ENCODE results near the gene PARP6. TPM values are rescaled to one million over a fixed set of nuclear protein-coding genes. Genes with fewer than 3 reads are reported as not detected.

PARP6 gene
- total RNA-seq, 1 donor from 2014 or later = 93.9 TPM

- DNase-seq (ENCODE audit: extremely low spot score, unreplicated experiment) = peak; percentile 95
- Mint-ChIP-seq H3K4me3 (ENCODE audit: unreplicated experiment) (peak overlapping the region; percentile 93), H3K27me3 (ENCODE audit: unreplicated experiment) (no peaks in the 10 kb centered on the region), H3K27ac (ENCODE audit: unreplicated experiment) (peak overlapping the region; percentile 98), H3K9me3 (ENCODE audit: unreplicated experiment) (no peaks in the 10 kb centered on the region), H3K36me3 (ENCODE audit: unreplicated experiment) (no peaks in the 10 kb centered on the region), H3K4me1 (ENCODE audit: unreplicated experiment) (peaks cover 57% of the 10 kb centered on the region)
- no peak for TF ChIP-seq CTCF (IDR thresholded peaks at IDR 0.05)
Measured at GRCh38 chr15:72230197-72231065, 41.9 kb downstream of the PARP6 start.

GRCh38 chr15:72229947-72230196, 42.5 kb downstream of the PARP6 start:
- H3K9me3 Mint-ChIP-seq (ENCODE audit: unreplicated experiment) = no peaks in the 10 kb centered on the region
- H3K27ac Mint-ChIP-seq (ENCODE audit: unreplicated experiment) = peak overlapping the region; percentile 98
- no peak for DNase-seq (ENCODE audit: extremely low spot score, unreplicated experiment)
- no peak for TF ChIP-seq CTCF (IDR thresholded peaks at IDR 0.05)
- no peaks in the 10 kb centered on the region for H3K36me3 Mint-ChIP-seq (ENCODE audit: unreplicated experiment)
- peaks cover 59% of the 10 kb centered on the region for H3K4me1 Mint-ChIP-seq (ENCODE audit: unreplicated experiment)
- H3K4me3 Mint-ChIP-seq (ENCODE audit: unreplicated experiment) = peak overlapping the region; percentile 93
- no peaks in the 10 kb centered on the region for H3K27me3 Mint-ChIP-seq (ENCODE audit: unreplicated experiment)

GRCh38 chr15:72229076-72229946, 43.0 kb downstream of the PARP6 start:
- TF ChIP-seq CTCF (IDR thresholded peaks at IDR 0.05) = no peak
- Mint-ChIP-seq H3K9me3 (ENCODE audit: unreplicated experiment) (no peaks in the 10 kb centered on the region), H3K27ac (ENCODE audit: unreplicated experiment) (peak overlapping the region; percentile 98), H3K4me3 (ENCODE audit: unreplicated experiment) (peak overlapping the region; percentile 93), H3K27me3 (ENCODE audit: unreplicated experiment) (no peaks in the 10 kb centered on the region), H3K36me3 (ENCODE audit: unreplicated experiment) (peaks cover 1% of the 10 kb centered on the region), H3K4me1 (ENCODE audit: unreplicated experiment) (peaks cover 61% of the 10 kb centered on the region)
- DNase-seq (ENCODE audit: extremely low spot score, unreplicated experiment) = no peak

GRCh38 chr15:72227720-72228119, 44.6 kb downstream of the PARP6 start:
- H3K27me3 Mint-ChIP-seq (ENCODE audit: unreplicated experiment) = no peaks in the 10 kb centered on the region
- no peaks in the 10 kb centered on the region for H3K9me3 Mint-ChIP-seq (ENCODE audit: unreplicated experiment)
- DNase-seq (ENCODE audit: extremely low spot score, unreplicated experiment) = no peak
- TF ChIP-seq CTCF (IDR thresholded peaks at IDR 0.05) = no peak
- H3K27ac Mint-ChIP-seq (ENCODE audit: unreplicated experiment) = peak overlapping the region; percentile 98
- H3K4me1 Mint-ChIP-seq (ENCODE audit: unreplicated experiment) = peaks cover 73% of the 10 kb centered on the region
- peak overlapping the region; percentile 93 for H3K4me3 Mint-ChIP-seq (ENCODE audit: unreplicated experiment)
- peaks cover 12% of the 10 kb centered on the region for H3K36me3 Mint-ChIP-seq (ENCODE audit: unreplicated experiment)

- peaks cover 15% of the 10 kb centered on the region for H3K36me3 Mint-ChIP-seq (ENCODE audit: unreplicated experiment)
- no peaks in the 10 kb centered on the region for H3K9me3 Mint-ChIP-seq (ENCODE audit: unreplicated experiment)
- H3K27ac Mint-ChIP-seq (ENCODE audit: unreplicated experiment) = peak overlapping the region; percentile 98
- no peak for DNase-seq (ENCODE audit: extremely low spot score, unreplicated experiment)
- peak overlapping the region; percentile 63 for H3K4me3 Mint-ChIP-seq (ENCODE audit: unreplicated experiment)
- no peak for TF ChIP-seq CTCF (IDR thresholded peaks at IDR 0.05)
- H3K4me1 Mint-ChIP-seq (ENCODE audit: unreplicated experiment) = peaks cover 73% of the 10 kb centered on the region
- no peaks in the 10 kb centered on the region for H3K27me3 Mint-ChIP-seq (ENCODE audit: unreplicated experiment)
Measured at GRCh38 chr15:72227192-72227586, 45.2 kb downstream of the PARP6 start.

Data from osteocyte (in vitro differentiated cells).